NCI-H1694 (cell line): Measurements from ENCODE around the gene LRP3.

Experiments
- DNase-seq: peaks from one replicate; lab custom pipeline; 2025; lab: John Stamatoyannopoulos, UW

The LRP3 gene

DNA sequence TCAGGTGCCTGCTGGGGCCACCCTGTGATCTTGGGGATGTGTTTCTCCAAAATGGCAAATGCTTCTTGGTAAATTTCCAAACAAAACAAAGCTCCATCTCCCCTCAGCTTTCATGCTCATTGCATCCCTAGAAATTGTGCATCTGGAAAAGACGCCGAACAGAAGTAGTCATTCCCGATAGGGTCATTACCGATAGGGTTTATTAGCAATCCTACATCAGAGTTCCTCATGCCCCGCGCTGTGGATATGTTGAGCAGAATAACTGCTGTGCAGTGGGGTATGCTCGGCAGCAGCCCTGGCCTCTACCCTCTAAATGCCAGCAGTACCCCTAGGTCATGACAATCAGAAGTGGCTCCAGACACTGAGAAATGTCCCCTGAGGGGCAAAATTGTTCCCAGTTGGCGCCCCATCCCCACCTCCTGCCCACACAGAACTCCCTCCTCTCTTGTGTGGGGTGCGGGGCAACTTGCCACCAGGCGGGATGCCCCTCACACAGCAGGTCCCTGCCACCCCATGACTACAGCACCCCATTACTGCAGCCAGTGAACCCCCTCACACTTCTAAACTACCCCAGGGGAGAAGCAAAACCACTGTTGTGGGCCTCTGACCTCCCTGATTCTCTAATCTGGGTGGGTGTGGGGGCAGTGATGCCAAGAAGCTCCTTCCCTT, 44.5 kb downstream of the LRP3 start:
- DNase-seq, result no peak

DNA sequence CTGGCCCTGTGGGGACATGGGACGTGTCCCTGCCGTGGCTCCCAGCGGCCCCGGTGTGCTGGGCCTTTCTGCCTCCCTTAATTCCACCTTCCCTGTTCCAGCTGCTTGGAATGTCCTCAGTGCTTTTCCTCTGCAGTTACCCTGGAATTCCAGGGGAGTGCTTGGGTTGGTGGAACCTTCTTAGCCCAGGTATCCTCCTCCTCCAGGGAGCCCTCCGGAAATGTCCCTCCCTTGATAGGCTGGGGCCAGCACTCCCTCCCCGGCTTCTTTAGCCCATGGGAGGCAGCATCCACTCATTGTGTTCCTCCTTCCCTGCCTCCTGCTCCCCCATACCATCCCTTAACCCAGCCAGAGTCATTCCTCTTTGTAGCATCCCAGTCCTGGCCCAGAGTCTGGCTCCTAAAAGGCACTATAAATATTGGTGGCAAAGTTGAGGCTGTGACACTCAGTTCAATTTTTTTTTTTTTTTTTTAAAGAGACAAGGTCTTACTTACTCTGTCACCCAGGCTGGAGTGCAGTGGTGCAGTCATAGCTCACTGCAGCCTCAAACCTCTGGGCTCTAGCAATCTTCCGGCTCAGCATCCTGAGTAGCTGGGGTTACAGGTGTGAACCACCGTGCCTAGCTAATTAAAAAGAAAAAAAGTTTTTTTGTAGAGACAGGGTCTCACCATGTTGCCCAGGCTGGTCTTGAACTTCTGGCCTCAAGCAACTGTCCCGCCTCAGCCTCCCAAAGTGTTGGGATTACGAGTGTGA, 45.3 kb downstream of the LRP3 start:
- no peak for DNase-seq

DNA sequence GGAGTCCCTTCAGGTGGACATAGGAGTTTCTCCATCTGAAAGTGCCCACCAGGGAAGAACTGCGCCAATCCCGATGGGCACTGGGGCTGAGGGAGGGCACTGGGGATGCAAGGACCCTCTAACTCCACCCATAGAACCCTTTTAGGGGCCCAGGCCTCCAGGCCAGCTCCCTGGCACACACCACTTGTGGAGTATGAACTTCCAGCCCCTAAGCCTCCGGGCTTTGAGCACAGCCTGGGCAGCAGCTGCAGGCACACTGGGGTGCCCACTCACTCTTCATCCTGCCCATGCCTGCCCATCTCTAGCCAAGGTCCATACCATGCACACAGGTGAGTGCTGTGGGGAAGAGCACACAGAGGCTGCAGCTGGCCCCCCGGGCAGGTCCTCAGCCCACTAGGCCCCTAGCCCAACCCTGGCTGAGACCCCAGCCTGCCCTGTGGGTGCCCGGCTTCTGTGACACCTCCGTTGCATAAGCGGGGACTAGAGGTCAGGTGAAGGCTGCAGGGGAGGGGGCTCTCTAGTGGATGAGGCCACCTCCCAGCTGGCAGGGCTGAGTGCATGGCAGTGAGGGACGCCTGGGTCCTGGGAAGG, 46.1 kb downstream of the LRP3 start:
- DNase-seq, result no peak

DNA sequence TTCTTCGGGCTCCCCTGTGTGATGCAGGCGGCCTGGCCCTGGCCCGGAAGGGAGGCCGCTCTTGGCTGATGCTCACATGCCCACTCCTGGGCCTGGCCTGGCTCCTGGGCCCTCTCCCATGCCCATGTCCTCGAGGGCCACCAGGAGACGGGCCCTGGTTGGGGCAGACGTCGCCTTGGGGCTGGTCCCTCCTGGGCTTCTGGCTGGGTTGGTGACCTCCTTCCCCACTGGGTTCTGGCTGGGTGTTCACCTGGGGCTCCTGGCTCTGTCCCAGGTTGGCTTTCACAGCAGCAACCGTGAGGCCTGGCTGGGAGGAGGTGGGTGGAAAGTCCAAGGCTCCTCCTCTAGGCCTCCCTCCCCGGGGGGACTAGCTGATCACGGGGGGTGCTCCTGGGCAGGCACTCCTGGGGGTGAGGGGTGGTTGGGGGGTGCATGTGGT, 47.0 kb downstream of the LRP3 start:
- DNase-seq, result no peak

DNA sequence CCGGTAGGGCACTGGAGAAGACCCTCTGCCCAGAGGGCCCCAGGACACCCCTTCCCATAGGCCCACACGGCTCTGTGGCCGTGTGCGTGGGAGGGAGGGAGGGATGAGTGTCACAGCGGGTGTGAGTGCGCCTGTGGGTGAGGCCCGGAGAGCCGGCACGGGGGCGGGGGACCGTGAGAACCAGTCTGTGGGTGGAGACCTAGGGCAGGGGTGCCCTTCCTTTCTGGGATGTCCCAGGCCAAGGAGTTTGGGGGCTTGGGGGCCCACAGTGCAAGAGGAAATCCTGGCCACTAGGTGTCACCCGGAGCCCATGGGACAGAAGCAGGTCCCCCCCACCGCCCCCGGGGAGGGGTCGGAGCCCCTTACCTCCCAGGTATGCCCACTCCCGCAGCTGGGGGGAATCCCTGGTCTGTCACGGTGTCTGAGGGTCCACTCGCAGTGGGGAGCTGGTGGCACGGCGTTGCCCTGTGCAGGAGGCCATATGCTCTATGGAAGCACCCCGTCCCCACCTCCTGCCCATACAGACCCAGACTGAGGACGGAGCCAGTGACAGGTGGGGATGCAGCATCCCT, 47.5 kb downstream of the LRP3 start:
- DNase-seq, result no peak

DNA sequence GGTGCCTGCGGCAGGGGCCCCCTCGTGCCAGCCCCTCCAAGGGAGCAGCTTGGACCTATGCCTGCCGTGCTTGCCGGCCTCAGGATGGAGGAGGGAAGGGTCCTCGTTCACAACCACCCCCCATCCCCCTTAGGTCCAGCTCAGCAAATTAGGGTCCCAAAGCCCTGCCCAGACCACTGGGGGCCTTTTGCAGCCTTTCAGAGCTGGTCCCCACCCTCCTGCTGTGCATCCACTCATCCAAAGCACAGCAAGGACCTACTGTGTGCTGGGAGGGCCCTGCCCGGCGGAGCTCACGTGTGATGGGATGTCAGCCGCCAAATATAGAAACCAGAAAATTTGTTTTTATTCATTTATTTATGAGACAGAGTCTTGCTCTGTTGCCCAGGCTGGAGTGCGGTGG, 48.0 kb downstream of the LRP3 start:
- no peak for DNase-seq

DNA sequence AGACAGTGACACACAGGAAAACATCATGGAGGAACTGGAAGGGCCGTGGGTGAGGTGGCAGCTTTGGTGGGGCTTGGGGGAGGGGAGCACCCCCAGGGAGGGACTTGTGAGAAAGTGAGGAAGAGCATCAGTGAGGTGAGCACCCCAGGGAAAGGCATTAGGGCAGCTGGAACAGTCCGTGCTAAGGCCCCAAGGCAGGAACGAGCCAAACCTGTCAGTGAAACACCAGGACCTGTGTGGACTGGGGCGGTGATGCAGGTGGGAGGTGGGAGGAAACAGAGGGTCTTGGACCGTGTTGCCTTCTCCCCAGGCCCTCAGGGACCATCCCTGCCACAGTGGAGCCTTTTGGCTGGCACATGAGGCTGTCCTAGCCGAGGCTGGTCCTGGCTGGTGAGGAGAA, 48.8 kb downstream of the LRP3 start:
- DNase-seq, result no peak

DNA sequence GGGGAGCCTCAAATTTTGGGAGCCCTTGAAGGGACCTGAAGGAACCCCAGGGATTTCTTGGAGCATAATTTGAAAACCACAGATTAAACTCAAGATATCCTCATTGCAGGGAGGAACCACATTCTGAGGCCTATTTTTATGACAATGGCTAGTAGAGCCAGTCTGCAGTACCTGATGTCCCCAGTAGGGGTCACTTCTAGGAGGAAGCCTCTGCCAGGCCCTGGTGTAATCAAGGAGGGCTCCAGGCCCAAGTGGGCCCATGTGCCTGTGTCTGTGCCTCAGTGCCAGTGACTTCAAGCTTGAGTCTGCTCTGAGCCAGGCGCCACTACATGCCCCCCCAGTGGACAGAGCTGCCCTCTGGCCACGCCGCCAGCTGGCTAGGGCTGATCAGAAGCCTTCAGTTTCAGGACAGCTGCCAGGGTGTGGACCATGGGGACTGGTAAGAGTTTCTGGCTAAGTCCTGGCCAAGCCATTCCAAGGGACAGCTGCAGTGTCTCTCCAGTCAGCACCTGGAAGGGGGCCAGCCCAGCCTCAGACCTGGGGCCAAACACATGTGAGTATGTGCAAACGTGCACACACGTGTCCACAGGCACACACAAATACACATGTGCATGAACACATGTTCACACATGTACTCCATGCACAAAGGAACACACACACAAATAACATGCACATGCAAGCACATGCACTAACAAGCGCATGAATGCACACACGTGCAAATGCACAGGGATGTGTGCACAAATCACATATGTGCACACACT, 52.0 kb downstream of the LRP3 start:
- no peak for DNase-seq

DNA sequence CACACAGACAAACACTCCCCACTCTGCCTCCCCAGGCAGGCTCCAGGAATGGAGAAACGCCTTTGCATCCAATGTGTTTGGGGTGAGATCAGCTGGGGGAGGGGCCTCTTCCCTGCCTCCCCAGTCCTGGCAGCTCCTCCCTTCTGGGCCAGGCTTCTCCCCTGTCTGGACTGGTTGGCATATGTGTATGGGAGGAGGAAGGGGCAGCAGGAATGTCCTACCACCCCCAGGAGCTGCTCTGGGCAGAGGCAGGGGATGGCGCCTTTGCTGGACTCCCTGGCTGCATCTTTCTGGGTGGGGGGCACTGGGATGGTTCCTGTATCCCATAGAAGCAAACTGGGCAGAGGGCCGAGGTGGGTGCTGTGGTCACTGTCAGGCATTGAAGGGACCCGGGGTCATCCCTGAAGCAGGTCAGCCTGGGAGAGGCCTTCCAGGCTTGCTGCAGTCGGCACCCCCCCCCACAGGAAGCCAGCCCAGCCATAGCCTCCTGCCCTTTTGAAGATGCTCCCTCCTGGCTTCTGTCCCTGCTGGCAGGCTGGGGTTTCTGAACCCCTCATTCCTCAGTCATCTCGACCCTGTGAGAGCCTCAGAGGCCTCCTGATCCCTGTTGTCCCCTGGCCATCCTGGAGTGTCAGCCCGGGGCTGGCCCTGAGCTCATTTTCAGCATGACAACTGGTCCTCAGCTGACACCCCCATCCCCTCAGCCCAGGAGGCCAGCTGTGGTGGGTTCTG, 52.7 kb downstream of the LRP3 start:
- DNase-seq, result no peak

DNA sequence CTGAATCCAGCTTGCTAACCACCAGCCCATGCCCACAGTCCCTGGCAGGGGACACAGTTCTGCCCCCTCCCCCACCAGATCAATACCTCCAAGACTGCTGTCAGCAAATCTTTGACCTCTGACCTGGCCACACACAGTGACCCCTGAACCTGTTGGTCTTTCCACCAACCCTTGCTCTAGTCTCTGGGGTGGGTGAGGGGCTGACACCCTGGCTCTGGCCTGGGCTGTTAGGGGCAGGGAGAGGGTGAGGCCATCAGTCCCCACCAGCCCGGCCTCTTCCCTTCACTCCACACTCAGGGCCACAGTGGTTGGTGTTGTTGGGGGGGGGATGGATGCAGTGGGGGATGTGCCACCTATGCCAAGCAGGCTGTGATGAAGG, 53.3 kb downstream of the LRP3 start:
- no peak for DNase-seq

DNA sequence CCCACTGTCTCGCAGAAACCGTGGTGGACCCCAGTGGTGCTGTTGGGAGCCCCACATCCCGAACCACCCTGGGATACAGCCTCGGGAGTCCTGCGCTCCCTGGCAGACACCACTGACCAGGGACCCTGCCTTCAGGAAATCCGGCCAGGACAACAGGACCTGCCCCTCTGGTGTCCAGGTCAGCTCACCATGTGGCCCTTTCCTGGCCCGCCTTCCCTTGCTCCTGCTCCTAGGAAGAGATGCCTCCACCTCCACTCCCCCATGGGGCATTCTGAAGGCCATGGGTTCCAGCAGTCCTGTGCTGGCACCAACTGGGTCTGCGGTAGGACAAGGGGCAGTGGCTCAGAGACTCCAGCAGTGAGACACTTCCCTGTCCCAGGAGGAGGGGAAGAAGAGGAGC, 54.0 kb downstream of the LRP3 start:
- no peak for DNase-seq

DNA sequence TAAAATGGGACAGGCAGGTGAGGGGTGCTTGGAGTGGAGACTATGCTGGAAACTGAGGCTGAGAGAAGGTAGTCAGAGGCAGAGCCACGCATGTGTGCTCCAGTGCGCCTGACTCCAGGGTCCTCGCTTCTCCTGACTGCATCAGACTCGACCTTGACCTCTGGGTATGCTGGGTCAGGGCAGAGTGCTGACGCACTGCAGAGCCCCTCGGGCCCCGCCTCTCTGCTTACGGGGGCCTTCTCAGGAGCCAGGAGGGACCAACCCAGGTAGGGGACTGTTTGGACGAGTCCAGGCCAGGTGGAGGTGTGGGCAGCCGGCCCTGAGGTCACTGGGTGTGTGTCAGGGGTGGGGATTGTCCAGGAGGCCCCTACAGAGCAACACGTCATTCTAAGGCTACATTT, 54.4 kb downstream of the LRP3 start:
- DNase-seq, result no peak

DNA sequence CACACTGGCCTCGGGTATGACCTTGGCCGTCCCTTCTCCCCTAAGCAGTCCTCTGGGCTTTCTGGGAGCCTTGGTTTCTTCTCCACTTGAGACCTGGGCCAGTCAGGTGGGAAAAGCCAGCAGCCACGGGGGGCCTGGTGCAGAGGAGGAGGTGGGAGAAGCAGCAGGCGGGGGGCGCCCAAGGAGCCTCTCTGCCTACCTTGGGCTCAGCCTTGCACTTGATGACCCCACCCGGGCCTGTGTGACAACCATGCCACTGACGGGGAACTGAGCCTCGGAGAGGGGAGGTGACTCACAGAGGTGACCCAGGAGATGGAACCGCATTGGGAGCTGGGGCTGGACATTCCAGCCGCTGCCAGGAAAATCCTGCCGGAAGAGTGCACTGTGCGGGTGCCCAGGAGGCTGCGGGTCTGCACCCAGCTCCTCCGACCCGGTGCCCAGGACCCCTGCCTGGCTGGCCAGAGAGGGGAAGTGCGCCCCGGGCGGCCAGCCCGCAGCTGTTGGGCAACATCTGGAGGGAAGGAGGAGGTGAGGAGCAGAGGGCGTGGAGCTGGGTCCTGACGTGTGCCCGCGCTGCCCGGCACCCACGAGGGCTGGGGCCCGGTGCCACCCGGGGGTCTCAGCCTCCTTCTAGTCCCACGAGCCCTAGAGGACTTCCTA, 55.0 kb downstream of the LRP3 start:
- DNase-seq, result no peak

DNA sequence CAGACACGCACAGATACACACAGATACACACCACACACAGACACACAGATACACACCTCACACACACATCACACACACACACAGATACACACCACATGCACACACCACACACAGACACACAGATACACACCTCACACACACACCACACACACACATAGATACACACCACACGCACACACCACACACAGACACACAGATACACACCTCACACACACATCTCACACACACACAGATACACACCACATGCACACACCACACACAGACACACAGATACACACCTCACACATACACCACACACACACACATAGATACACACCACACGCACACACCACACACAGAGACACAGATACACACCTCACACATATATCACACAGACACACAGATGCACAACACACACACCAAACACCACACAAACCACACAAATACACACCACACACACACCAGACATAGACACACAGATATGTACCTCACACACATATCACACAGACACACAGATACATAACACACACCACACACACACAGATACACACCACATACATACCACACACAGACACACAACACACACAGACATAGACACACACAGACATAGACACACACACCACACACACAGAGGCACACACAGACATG, 55.7 kb downstream of the LRP3 start:
- no peak for DNase-seq

DNA sequence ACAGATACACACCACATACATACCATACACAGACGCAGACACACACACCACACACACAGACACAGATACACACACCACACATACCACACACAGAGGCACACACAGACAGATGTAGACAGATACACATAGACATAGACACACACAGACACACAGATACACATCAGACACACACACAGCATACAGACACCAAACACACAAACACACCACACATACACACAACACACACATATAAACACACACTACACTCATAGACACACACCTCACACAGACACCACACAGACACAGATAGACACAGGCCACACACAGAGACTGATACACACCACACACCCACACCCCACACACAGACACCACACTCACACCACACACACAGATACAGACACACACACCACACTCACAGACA, 56.4 kb downstream of the LRP3 start:
- no peak for DNase-seq

DNA sequence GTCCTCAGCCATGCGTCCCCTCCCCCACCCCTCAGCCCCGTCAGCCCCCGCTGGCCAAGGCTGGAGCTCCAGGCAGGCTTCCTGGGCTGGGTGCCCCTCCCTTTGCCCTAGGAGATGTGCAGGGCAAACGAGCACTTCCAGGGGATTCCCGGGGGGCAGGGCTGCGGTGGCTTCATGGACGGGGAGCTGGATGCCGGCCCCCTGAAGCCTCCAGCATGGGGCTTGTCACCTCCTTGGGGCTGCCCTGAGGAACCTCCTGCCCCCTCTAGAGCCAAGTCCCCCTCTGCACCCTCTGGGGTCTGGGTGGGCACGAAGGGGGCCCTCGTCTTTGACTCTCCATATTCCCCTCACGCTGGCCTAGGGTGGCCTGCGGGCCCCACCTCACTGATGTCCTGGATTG, 56.9 kb downstream of the LRP3 start:
- DNase-seq, result no peak

DNA sequence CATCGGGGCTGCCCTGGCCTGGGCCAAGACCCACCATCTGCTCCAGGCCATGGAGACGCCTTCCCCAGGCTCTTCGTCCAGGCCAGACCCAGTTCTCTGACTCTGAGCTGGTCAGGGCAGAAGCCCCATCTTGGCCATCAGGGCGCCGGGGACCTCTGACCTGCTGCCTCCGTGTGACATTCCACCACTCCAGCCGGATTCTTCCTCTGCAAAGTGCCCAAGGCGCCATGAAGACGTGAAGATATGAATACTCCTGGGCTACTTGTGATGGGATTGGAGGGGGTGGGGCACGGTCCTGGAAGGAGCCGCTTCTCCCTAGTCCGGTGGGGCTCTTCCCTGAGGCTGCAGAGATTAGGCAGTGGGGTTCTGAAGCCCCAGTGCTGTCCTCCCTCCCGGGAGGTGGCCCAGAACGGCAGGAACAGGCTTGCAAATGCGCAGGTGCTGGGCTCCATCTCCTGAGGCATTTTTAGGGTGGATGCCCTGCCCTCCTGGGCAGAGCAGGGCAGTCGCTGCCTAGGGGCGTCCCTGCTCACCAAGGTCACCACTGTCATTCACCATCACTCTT, 57.5 kb downstream of the LRP3 start:
- DNase-seq, result no peak

DNA sequence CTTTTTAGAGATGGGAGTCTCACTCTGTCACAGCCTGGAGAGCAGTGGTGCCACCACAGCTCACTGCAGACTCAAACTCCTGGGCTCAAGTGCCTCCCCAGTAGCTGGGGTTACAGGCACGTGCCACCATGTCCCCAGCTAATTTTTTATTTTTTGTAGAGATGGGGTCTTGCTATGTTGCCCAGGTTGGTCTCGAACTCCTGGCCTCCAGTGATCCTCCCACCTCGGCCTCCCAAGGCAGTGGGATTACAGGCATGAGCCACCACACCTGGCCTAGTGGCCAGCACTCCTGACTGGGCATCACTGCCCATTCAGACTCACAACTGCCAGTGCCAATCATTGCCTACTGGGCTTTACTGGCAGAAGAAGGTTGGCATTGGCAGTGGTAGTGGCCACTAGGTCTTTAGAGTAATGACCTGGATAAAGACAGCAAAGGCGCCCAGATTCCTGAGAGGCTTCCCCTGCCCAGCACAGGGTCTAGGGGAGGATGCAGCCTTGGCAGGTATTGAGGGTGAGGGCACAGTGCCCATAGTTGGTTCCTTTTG, 58.4 kb downstream of the LRP3 start:
- DNase-seq, result no peak

DNA sequence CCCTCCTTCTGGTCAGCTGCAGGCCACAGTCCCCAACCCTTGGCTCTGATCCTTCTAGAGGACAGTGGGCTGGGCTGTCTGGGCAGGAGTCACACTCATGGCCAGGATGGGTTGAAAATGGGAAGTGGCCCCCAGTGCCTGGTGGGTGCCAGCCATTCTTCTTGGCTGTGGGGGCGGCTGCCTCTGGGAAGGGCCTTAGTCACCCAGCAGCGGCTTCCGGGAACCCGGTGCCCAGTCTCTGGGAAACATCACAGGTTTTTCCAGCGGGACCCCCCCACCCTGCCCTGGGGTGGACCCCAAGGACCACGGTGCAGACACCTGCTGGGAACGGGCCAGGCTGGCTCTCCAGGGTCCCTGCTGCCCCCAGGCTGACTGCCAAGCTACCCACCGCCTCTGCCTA, 58.8 kb downstream of the LRP3 start:
- DNase-seq, result no peak

DNA sequence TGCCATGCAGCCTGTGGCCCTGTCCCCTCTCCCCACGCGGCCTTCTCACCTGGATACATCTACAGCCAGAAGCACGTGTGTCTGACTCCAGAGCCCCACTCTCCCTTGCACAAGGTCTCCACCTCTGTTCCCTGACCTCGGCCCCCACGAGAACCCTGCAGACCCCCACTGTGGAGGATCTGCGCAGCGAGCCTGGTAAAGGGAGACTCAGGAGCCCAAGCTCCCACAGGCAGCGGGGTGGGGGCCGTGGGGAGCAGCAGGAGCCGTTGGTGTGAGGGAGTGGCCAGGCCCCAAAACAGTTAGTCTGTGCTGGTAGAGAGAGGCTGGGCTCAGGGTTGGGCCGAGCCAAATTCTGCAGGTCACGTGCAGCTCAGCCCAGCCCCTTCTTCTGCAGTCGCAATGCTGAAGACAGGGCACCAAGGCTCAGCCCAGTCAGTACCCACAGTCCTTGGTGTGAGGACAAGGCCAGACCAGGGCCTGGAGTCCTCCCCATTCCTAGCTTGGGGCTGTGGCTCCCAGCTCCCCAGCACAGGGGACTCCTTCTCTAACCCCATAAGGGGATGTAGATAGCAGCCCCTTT, 60.2 kb downstream of the LRP3 start:
- no peak for DNase-seq
